Measurements from ENCODE around the gene KCNQ1.

GRCh38 chr11:2750682-2751522, 306.1 kb downstream of the KCNQ1 start:
- TF ChIP-seq CTCF (IDR thresholded peaks at IDR 0.05): no peak
- no peak for TF ChIP-seq EZH2 (IDR thresholded peaks at IDR 0.05; ENCODE audit: borderline replicate concordance, insufficient read depth, low read depth, low read length, poor library complexity, severe bottlenecking)

All from B cell (primary cell).